Inflammatory macrophage (primary cell): ENCODE measurements around the gene CD96.

Experiments used
- DNase-seq, 2 donors: peaks; one replicate each; pipeline ENCODE4 v3.0.0-alpha.2; 2020 to 2022

Gene CD96

GRCh38 chr3:111594781-111595180, 52.8 kb downstream of the CD96 start:
- no peak for DNase-seq

- no peak for DNase-seq
These were observed 53.2 kb downstream of the CD96 start, which contains the start of gene ZBED2 for GRCh38 chr3:111595232-111595631. TSS of gene ZBED2 (minus strand) at chr3:111595346. CDS start at chr3:111594201, 1,145 bp downstream.

- DNase-seq: no peak
These were observed 54.3 kb downstream of the CD96 start for GRCh38 chr3:111596328-111596727.

GRCh38 chr3:111598139-111598538, 56.1 kb downstream of the CD96 start:
- no peak for DNase-seq

GRCh38 chr3:111598552-111598951, 56.6 kb downstream of the CD96 start:
- no peak for DNase-seq

GRCh38 chr3:111601810-111602209, 59.8 kb downstream of the CD96 start:
- no peak for DNase-seq

- no peak for DNase-seq
These were observed 61.7 kb downstream of the CD96 start for GRCh38 chr3:111603679-111604078.

- no peak for DNase-seq
These were observed 62.1 kb downstream of the CD96 start for GRCh38 chr3:111604119-111604518.

GRCh38 chr3:111605018-111605417, 63.0 kb downstream of the CD96 start:
- no peak for DNase-seq

GRCh38 chr3:111605493-111605892, 63.5 kb downstream of the CD96 start:
- DNase-seq: no peak

GRCh38 chr3:111607240-111607920, 65.4 kb downstream of the CD96 start:
- DNase-seq: no peak

GRCh38 chr3:111608383-111608782, 66.4 kb downstream of the CD96 start:
- DNase-seq: no peak

GRCh38 chr3:111609700-111610099, 67.7 kb downstream of the CD96 start:
- DNase-seq: no peak

GRCh38 chr3:111610189-111610588, 68.2 kb downstream of the CD96 start:
- no peak for DNase-seq

- no peak for DNase-seq
These were observed 68.6 kb downstream of the CD96 start for GRCh38 chr3:111610612-111611054.

GRCh38 chr3:111613294-111613693, 71.3 kb downstream of the CD96 start:
- no peak for DNase-seq

GRCh38 chr3:111615880-111616279, 73.9 kb downstream of the CD96 start:
- DNase-seq: no peak

GRCh38 chr3:111616417-111617105, 74.6 kb downstream of the CD96 start:
- no peak for DNase-seq

- no peak for DNase-seq
These were observed 75.4 kb downstream of the CD96 start for GRCh38 chr3:111617406-111617805.

GRCh38 chr3:111617912-111618601, 76.1 kb downstream of the CD96 start:
- no peak for DNase-seq

- no peak for DNase-seq
These were observed 76.9 kb downstream of the CD96 start for GRCh38 chr3:111618945-111619344.

- no peak for DNase-seq
These were observed 77.8 kb downstream of the CD96 start for GRCh38 chr3:111619833-111620232.

- DNase-seq: no peak
These were observed 79.5 kb downstream of the CD96 start for GRCh38 chr3:111621535-111621934.

- DNase-seq: no peak
These were observed 85.1 kb downstream of the CD96 start for GRCh38 chr3:111627092-111627491.
